ENCODE measurements around the gene TRAPPC3. TPM values are rescaled to one million over a fixed set of nuclear protein-coding genes. Genes with fewer than 3 reads are reported as not detected.

Gene TRAPPC3
- total and polyA plus RNA-seq, 9 of the 15 experiments (the other 6 are each of a cell fraction or from before 2014, with no cell fraction given): 20.6 to 141 (median 112) TPM

DNA sequence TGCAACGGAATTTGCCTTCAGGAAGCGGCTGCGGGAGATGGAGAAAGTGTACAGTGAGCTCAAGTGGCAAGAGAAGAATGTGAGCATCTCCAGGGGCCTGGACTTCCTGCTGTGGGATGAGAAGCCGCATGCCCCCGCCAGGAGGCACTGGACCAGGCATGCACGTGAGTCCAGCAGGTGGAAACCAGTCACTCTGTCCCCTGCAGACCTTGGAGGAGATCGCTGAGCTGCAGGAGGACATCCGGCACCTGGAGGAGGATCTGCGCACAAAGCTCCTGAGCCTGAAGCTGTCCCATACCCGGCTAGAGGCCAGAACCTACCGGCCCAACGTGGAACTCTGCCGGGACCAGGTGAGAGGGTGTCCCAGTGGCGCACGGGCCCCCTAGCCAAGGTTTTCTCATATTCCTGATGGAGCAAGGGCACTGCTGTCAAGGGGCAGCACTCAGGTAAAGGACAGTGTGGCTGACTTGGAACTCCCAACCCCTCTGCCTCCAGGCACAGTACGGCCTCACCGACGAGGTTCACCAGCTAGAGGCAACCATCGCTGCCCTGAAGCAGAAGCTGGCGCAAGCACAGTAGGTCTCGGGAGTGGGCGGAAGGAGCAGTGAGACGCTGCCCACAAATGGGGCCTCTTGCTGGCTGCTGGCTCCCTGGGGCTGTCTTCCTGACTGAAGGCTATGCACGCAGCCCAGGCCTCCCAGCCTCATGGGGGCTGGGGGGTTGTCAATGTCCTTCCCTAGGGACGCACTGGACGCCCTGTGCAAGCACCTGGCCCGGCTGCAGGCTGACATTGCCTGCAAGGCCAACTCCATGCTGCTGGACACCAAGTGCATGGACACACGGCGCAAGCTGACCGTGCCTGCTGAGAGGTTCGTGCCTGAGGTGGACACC lies 61.8 kb downstream of the TRAPPC3 start (continued):
- TF ChIP-seq SMC3 (conservative IDR thresholded peaks at IDR 0.05; ENCODE audit: insufficient read depth, low read depth, low read length) (0 out of 2 replicates have a peak, but pooled peaks have one; percentile 5), MYC (IDR thresholded peaks at IDR 0.05; ENCODE audit: low read depth, low read length) (0 out of 2 replicates have a peak, but pooled peaks have one; percentile 37), MYC (CRISPR knock-in tag; IDR thresholded peaks at IDR 0.05; ENCODE audit: borderline replicate concordance, low read depth) (no peak), RAD51 (IDR thresholded peaks at IDR 0.05; ENCODE audit: borderline replicate concordance, low read depth) (no peak), GABPB2 (CRISPR knock-in tag; conservative IDR thresholded peaks at IDR 0.05) (no peak), HMGN3 (IDR thresholded peaks at IDR 0.05; ENCODE audit: borderline replicate concordance, extremely low read depth, insufficient read length, low read depth, low read length) (peak; percentile 25), XRCC3 (IDR thresholded peaks at IDR 0.05) (no peak), GABPB1 (CRISPR knock-in tag; IDR thresholded peaks at IDR 0.05) (no peak), FOXK1 (CRISPR knock-in tag; IDR thresholded peaks at IDR 0.05; ENCODE audit: borderline replicate concordance) (no peak), RFX1 (IDR thresholded peaks at IDR 0.05) (no peak), NR2C2 (CRISPR knock-in tag; IDR thresholded peaks at IDR 0.05) (no peak), NR2C2 (tag; IDR thresholded peaks at IDR 0.05) (no peak), MAFK (IDR thresholded peaks at IDR 0.05; ENCODE audit: low read length) (no peak), PTRF (tag; IDR thresholded peaks at IDR 0.05) (no peak), ZBTB1 (CRISPR knock-in tag; IDR thresholded peaks at IDR 0.05; ENCODE audit: borderline replicate concordance, low read depth) (0 out of 2 replicates have a peak, but pooled peaks have one; percentile 40), ZZZ3 (IDR thresholded peaks at IDR 0.05) (no peak), ZFX (CRISPR knock-in tag; IDR thresholded peaks at IDR 0.05) (no peak), NRF1 (conservative IDR thresholded peaks at IDR 0.05 in 1 of 2, IDR thresholded peaks at IDR 0.05 in 1 of 2) (no peak), MEF2A (IDR thresholded peaks at IDR 0.05; ENCODE audit: control insufficient read depth, low read depth, low read length) (no peak)
- TF ChIP-seq, protein P1, sequence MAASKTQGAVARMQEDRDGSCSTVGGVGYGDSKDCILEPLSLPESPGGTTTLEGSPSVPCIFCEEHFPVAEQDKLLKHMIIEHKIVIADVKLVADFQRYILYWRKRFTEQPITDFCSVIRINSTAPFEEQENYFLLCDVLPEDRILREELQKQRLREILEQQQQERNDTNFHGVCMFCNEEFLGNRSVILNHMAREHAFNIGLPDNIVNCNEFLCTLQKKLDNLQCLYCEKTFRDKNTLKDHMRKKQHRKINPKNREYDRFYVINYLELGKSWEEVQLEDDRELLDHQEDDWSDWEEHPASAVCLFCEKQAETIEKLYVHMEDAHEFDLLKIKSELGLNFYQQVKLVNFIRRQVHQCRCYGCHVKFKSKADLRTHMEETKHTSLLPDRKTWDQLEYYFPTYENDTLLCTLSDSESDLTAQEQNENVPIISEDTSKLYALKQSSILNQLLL (CRISPR knock-in tag; IDR thresholded peaks at IDR 0.05; ENCODE audit: borderline replicate concordance): no peak
- TF ChIP-seq, protein P2, sequence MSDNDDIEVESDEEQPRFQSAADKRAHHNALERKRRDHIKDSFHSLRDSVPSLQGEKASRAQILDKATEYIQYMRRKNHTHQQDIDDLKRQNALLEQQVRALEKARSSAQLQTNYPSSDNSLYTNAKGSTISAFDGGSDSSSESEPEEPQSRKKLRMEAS (CRISPR knock-in tag; IDR thresholded peaks at IDR 0.05): 0 out of 2 replicates have a peak, but pooled peaks have one; percentile 9
- TF ChIP-seq, protein P3, sequence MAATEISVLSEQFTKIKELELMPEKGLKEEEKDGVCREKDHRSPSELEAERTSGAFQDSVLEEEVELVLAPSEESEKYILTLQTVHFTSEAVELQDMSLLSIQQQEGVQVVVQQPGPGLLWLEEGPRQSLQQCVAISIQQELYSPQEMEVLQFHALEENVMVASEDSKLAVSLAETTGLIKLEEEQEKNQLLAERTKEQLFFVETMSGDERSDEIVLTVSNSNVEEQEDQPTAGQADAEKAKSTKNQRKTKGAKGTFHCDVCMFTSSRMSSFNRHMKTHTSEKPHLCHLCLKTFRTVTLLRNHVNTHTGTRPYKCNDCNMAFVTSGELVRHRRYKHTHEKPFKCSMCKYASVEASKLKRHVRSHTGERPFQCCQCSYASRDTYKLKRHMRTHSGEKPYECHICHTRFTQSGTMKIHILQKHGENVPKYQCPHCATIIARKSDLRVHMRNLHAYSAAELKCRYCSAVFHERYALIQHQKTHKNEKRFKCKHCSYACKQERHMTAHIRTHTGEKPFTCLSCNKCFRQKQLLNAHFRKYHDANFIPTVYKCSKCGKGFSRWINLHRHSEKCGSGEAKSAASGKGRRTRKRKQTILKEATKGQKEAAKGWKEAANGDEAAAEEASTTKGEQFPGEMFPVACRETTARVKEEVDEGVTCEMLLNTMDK (IDR thresholded peaks at IDR 0.05; ENCODE audit: borderline replicate concordance, insufficient read depth, low read depth, low read length, poor library complexity, severe bottlenecking): peak; percentile 12
- TF ChIP-seq, protein P4, sequence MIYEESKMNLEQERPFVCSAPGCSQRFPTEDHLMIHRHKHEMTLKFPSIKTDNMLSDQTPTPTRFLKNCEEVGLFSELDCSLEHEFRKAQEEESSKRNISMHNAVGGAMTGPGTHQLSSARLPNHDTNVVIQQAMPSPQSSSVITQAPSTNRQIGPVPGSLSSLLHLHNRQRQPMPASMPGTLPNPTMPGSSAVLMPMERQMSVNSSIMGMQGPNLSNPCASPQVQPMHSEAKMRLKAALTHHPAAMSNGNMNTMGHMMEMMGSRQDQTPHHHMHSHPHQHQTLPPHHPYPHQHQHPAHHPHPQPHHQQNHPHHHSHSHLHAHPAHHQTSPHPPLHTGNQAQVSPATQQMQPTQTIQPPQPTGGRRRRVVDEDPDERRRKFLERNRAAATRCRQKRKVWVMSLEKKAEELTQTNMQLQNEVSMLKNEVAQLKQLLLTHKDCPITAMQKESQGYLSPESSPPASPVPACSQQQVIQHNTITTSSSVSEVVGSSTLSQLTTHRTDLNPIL (CRISPR knock-in tag; IDR thresholded peaks at IDR 0.05): no peak

All from K562 (cell line).